ENCODE measurements around the gene VASN.

GRCh38 chr16:4360538-4361021 lies 11.1 kb upstream of the VASN start:
- no peak for TF ChIP-seq CTCF (IDR thresholded peaks at IDR 0.05; ENCODE audit: low read length)
- TF ChIP-seq EZH2phosphoT487 (IDR thresholded peaks at IDR 0.05; ENCODE audit: low read length), result no peak
